GM12878 (cell line): ENCODE measurements around the gene LIF. TPM values are rescaled to one million over a fixed set of nuclear protein-coding genes. Genes with fewer than 3 reads are reported as not detected.

Source experiments
- ATAC-seq: fragments of 200-7000 bp; cut with Tn5 transposase; 3 replicates; pipeline ENCODE4 v1.9.1; 2020; ENCODE audit warnings: mild to moderate bottlenecking, moderate library complexity
- BruUV-seq: library from RNA; stranded (reverse); fragments of 400-500 nt; replicated peaks from 2 replicates; lab custom pipeline; 2021; lab: Mats Ljungman, UMichigan
- CTCF ChIA-PET: fragments of 300-600 bp; sonication (Branson Sonifier 250); formaldehyde crosslinking; extraction: SDS; loops from one replicate; lab custom pipeline; 2021; ENCODE audit warnings: inconsistent platforms; lab: Yijun Ruan, JAX
- POLR2A ChIA-PET: fragments of 350-600 bp; formaldehyde crosslinking; extraction: SDS; loops from one replicate; lab custom pipeline; 2021; ENCODE audit warnings: inconsistent platforms; lab: Charles Lee
- RAD21 ChIA-PET: fragments of 300-600 bp; sonication (Branson Sonifier 250); formaldehyde crosslinking; loops from one replicate; lab custom pipeline; 2023; ENCODE audit warnings: antibody characterized with exemption; ENCODE audit not compliant: unreplicated experiment; lab: Charles Lee
- SMC1A ChIA-PET: fragments of 300-600 bp; sonication (Branson Sonifier 250); formaldehyde crosslinking; loops from one replicate; lab custom pipeline; 2023; ENCODE audit not compliant: unreplicated experiment, uncharacterized antibody; lab: Charles Lee
- DNase-seq: peaks from one replicate; pipeline ENCODE4 v3.0.0-alpha.2; 2011; ENCODE audit warnings: low read depth, low spot score
- FAIRE-seq: peaks from 3 replicates; lab custom pipeline; 2011; peaks lifted over from hg19 to GRCh38; lab: Jason Lieb, UNC
- H2AFZ ChIP-seq: 2 replicates; pipeline ENCODE4 v1.6.0; 2011; ENCODE audit warnings: low read depth, low read length, control low read depth; ENCODE audit not compliant: control insufficient read depth
- H3K27ac ChIP-seq: 2 replicates; pipeline ENCODE4 v1.5.1; 2011; ENCODE audit warnings: control low read depth; ENCODE audit not compliant: control insufficient read depth, insufficient read depth
- H3K27me3 ChIP-seq, 2 experiments: replicated peaks in 1 of 2; 2 replicates each; pipeline versions ENCODE4 v1.6.0 to v1.6.1; 2011; ENCODE audit warnings: low read length in 1 of 2; ENCODE audit not compliant: control insufficient read depth in 2 of 2, insufficient read depth in 2 of 2
- H3K36me3 ChIP-seq, 2 experiments: 2 replicates each; pipeline ENCODE4 v1.5.1; 2011; ENCODE audit warnings: low read length in 1 of 2; ENCODE audit not compliant: control insufficient read depth in 2 of 2, insufficient read depth in 2 of 2
- H3K4me1 ChIP-seq: 2 replicates; pipeline ENCODE4 v1.6.1; 2011; ENCODE audit warnings: mild to moderate bottlenecking, low read length, moderate library complexity, mixed read lengths; ENCODE audit not compliant: control insufficient read depth, insufficient read depth
- H3K4me2 ChIP-seq: 2 replicates; pipeline ENCODE4 v1.6.0; 2011; ENCODE audit warnings: control low read depth; ENCODE audit not compliant: control insufficient read depth, insufficient read depth
- H3K4me3 ChIP-seq: fragments of 200-600 bp; sonication (generic); 2 replicates; pipeline ENCODE4 v1.5.1; 2016
- H3K79me2 ChIP-seq: 2 replicates; pipeline ENCODE4 v1.6.0; 2011; ENCODE audit warnings: low read length; ENCODE audit not compliant: control insufficient read depth, insufficient read depth
- H3K9ac ChIP-seq: 2 replicates; pipeline ENCODE4 v1.8.0; 2011; ENCODE audit warnings: low read length, control low read depth, mixed read lengths; ENCODE audit not compliant: control insufficient read depth, insufficient read depth
- H3K9me3 ChIP-seq: replicated peaks from 3 replicates; pipeline ENCODE4 v1.5.1; 2011; ENCODE audit warnings: mild to moderate bottlenecking, low read length; ENCODE audit not compliant: control insufficient read depth, insufficient read depth
- H4K20me1 ChIP-seq: 2 replicates; pipeline ENCODE4 v1.6.0; 2011; ENCODE audit not compliant: control insufficient read depth, insufficient read depth
- BMI1 ChIP-seq: fragments of 450-650 bp; IDR thresholded peaks from 2 replicates; pipeline ENCODE4 v1.6.1; 2016; ENCODE audit warnings: mild to moderate bottlenecking, moderate library complexity, borderline replicate concordance
- EGR1 ChIP-seq, 2 experiments: IDR thresholded peaks; 1 replicate in 1 of 2; 2 replicates in 1 of 2; pipeline ENCODE4 v1.6.1; 2011 to 2012; ENCODE audit warnings: low read depth in 2 of 2, low read length in 2 of 2, borderline replicate concordance in 1 of 2, mild to moderate bottlenecking in 1 of 2, moderate library complexity in 1 of 2
- GATAD2B ChIP-seq: fragments of 450-650 bp; conservative IDR thresholded peaks from 2 replicates; pipeline ENCODE4 v1.6.1; 2017; ENCODE audit warnings: low read depth, mild to moderate bottlenecking, moderate library complexity
- HDAC2 ChIP-seq: fragments of 200-600 bp; sonication (generic); IDR thresholded peaks from 2 replicates; pipeline ENCODE4 v1.6.1; 2017
- PAX5 ChIP-seq: IDR thresholded peaks from 2 replicates; pipeline ENCODE4 v1.6.1; 2011; ENCODE audit warnings: low read depth, low read length, borderline replicate concordance
- POLR2A ChIP-seq: IDR thresholded peaks from 2 replicates; pipeline ENCODE4 v1.6.1; 2011; ENCODE audit warnings: low read depth, mild to moderate bottlenecking, low read length
- PRDM15 ChIP-seq: fragments of 450-650 bp; formaldehyde crosslinking; IDR thresholded peaks from 2 replicates; pipeline ENCODE4 v1.4.0; 2020; ENCODE audit warnings: mild to moderate bottlenecking, moderate library complexity
- TCF12 ChIP-seq: IDR thresholded peaks from 2 replicates; pipeline ENCODE4 v1.6.1; 2011; ENCODE audit warnings: low read depth, mild to moderate bottlenecking, low read length
- ZBTB40 ChIP-seq: fragments of 450-650 bp; IDR thresholded peaks from 2 replicates; pipeline ENCODE4 v1.6.1; 2016; ENCODE audit warnings: mild to moderate bottlenecking, moderate library complexity, borderline replicate concordance
- ZNF207 ChIP-seq: fragments of 450-650 bp; IDR thresholded peaks from 2 replicates; pipeline ENCODE4 v1.6.1; 2014; ENCODE audit warnings: antibody characterized with exemption, mild to moderate bottlenecking, borderline replicate concordance
- WGBS: methylation state at CpG from one replicate; pipeline ENCODE4 v1.1.6; 2016; ENCODE audit warnings: low lambda C conversion rate; ENCODE audit not compliant: insufficient replicate concordance, insufficient coverage; ENCODE audit errors: missing lambda C conversion rate; 5-methylcytosine and 5-hydroxymethylcytosine counted together
- in situ Hi-C: fragments of 300-500 bp; cut with MboI; formaldehyde crosslinking; loops from 9 replicates; pipeline ENCODE4 v1.14.3; 2018; ENCODE audit warnings: mixed read lengths
- intact Hi-C: fragments of 100-400 bp; cut with micrococcal nuclease; formaldehyde crosslinking; loops from one replicate; pipeline ENCODE4 v1.14.2; 2022; ENCODE audit not compliant: unreplicated experiment
- polyA plus RNA-seq, 11 experiments: library from polyadenylated mRNA; depleted of rRNA in 4 of 11; unstranded in 6 of 11; stranded (reverse) in 5 of 11; fragments of >200 nt; fragmentation: Nextera tagmentation in 4 of 11; fragmentation: Illumina TruSeq in 1 of 11; extraction: Ambion mirVana in 4 of 11; extraction: Trizol in 1 of 11; gene quantifications; 1 replicate in 1 of 11; 2 replicates in 10 of 11; pipeline versions ENCODE4 v1.2.1 to v1.2.3, GENCODE V29; 2011 to 2016; ENCODE audit warnings: inconsistent platforms in 2 of 11, missing spikeins in 2 of 11, low read depth in 1 of 11
- total RNA-seq, 4 experiments: library from RNA; depleted of rRNA in 3 of 4; stranded (reverse); fragments of >200 nt in 3 of 4; fragmentation: Illumina TruSeq in 1 of 4; extraction: Trizol in 1 of 4; gene quantifications; 2 replicates each; pipeline versions ENCODE4 v1.2.1 to v1.2.3, GENCODE V29; 2013 to 2021

Gene LIF
- total and polyA plus RNA-seq, 10 of the 15 experiments (the other 5 are each of a cell fraction or from before 2014, with no cell fraction given): 0.05 to 3.4 (median 0.97) TPM

- no peak for DNase-seq
- RAD21 ChIA-PET: no interaction called here
- SMC1A ChIA-PET: interaction anchor here (7.9 kb wide), 1 partner anchor 31 kb away, joined by 100 read pairs; the partner anchor contains the start of gene TBC1D10A
- no peak overlapping the region for H2AFZ ChIP-seq
- H3K4me2 ChIP-seq: no peak overlapping the region
- no peaks in the 10 kb centered on the region for H3K79me2 ChIP-seq
- H3K4me1 ChIP-seq: peaks cover 15% of the 10 kb centered on the region
- no peaks in the 10 kb centered on the region for H3K9me3 ChIP-seq
- FAIRE-seq: no peak
- peaks cover 15 to 43% of the 10 kb centered on the region in 2 experiments; a peak in 3 of 4 replicates for H3K36me3 ChIP-seq
- H4K20me1 ChIP-seq: no peaks in the 10 kb centered on the region
- 91% methylated on average over 11 of the region's 11 CpGs for WGBS
- POLR2A ChIA-PET: interaction anchor here (0.5 kb wide), 1 partner anchor 190 kb away, joined by 5 read pairs; no protein-coding TSS in a partner anchor
- TF ChIP-seq HDAC2: no peak
- TF ChIP-seq POLR2A: 0 out of 2 replicates have a peak, but pooled peaks have one; percentile 27
- no peak for TF ChIP-seq TCF12
- TF ChIP-seq PAX5: no peak
- TF ChIP-seq BMI1: no peak
- TF ChIP-seq EGR1 (IDR thresholded peaks at IDR 0.05; ENCODE audit: borderline replicate concordance in 1 of 2, low read depth in 2 of 2, low read length in 2 of 2): no peak
- intact Hi-C loops: no loop called here
- H3K4me3 ChIP-seq: no peak overlapping the region
- CTCF ChIA-PET: no interaction called here
- ATAC-seq: no peak
- H3K27ac ChIP-seq: no peak overlapping the region
- in situ Hi-C loops: no loop called here
- BruUV-seq: no TSS peak
- no peak overlapping the region for H3K9ac ChIP-seq
- H3K27me3 ChIP-seq: no peaks in the 10 kb centered on the region
Measured at GRCh38 chr22:30294830-30295229, 48.3 kb upstream of the LIF start.

- peaks cover 13 to 39% of the 10 kb centered on the region in 2 experiments; a peak in 3 of 4 replicates for H3K36me3 ChIP-seq
- no peak for TF ChIP-seq ZNF207
- no peak for TF ChIP-seq PRDM15 (CRISPR knock-in tag)
- no peak for TF ChIP-seq ZBTB40
- no peak for TF ChIP-seq GATAD2B
Measured at GRCh38 chr22:30294066-30294465, 47.5 kb upstream of the LIF start.

More at GRCh38 chr22:30294066-30294465, 47.5 kb upstream of the LIF start:
- H3K9ac ChIP-seq: no peak overlapping the region
- H3K9me3 ChIP-seq: no peaks in the 10 kb centered on the region
- ChIA-PET RAD21 (interaction anchor here (0.9 kb wide), 1 partner anchor 33 kb away, joined by 3 read pairs; the partner anchor contains the start of gene TBC1D10A), CTCF (no interaction called here), SMC1A (interaction anchor here (7.9 kb wide), 1 partner anchor 32 kb away, joined by 100 read pairs; the partner anchor contains the start of gene TBC1D10A), POLR2A (interaction anchor here (0.5 kb wide), 1 partner anchor 191 kb away, joined by 5 read pairs; no protein-coding TSS in a partner anchor)
- intact Hi-C loops: no loop called here
- H3K4me1 ChIP-seq: peaks cover 15% of the 10 kb centered on the region
- H3K4me2 ChIP-seq: no peak overlapping the region
- H4K20me1 ChIP-seq: no peaks in the 10 kb centered on the region
- in situ Hi-C loops: no loop called here
- H3K4me3 ChIP-seq: no peak overlapping the region
- DNase-seq (no peak), FAIRE-seq (no peak), ATAC-seq (no peak)
- H3K27ac ChIP-seq: no peak overlapping the region
- H3K27me3 ChIP-seq: no peaks in the 10 kb centered on the region
- no peaks in the 10 kb centered on the region for H3K79me2 ChIP-seq
- WGBS: 87% methylated on average over 9 of the region's 9 CpGs
- H2AFZ ChIP-seq: no peak overlapping the region
- no TSS peak for BruUV-seq
